Islet of Langerhans (tissue), 1 donor: ENCODE data around the gene THG1L.

Source experiments
- FAIRE-seq: peaks from one replicate; lab custom pipeline; 2011; peaks lifted over from hg19 to GRCh38; lab: Jason Lieb, UNC

Gene THG1L

DNA sequence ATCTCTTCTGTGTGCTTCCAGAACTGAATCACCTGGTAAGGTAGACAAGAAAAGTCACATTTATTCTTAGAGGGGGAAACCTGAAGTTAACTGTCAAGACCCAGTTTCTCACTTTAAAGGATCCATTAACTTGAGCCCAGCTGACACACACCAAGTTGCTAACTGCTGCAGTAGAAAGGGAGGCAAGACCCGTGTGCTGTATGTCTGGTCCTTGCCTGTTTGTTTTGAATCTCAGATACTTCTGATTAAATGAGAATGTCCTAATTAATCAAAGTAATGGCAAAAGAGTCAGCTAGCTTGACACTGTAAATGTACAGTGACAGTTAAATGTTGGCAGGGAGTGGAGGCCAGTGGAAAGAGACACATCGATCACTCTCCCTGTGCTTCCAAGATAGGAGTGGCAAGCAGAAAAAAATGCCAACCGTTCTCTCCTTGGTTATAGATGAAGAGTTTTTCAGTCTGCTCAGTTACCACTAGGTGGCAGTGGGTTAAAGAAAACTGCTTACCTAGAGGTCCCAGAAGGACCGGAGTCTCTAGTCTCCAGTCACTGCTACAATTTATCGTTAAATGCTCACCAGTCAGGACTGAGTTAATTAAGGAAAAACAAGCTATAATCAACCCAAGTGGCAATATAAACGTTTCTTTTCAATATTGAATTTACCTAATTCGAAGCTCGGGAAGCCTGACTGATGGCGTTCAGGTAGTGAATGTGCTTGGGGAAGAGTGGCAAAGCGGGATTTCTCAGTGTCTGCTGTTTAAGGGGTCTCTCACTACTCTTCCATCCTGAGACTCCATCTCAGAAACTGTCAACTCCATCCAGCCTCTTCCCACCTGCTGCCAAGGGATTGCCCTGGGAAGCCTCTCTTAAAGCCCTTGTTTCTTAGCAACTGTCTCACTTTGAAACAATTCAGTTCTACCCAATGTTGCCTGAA, 30.7 kb downstream of the THG1L start:
- peak; percentile 95 for FAIRE-seq

DNA sequence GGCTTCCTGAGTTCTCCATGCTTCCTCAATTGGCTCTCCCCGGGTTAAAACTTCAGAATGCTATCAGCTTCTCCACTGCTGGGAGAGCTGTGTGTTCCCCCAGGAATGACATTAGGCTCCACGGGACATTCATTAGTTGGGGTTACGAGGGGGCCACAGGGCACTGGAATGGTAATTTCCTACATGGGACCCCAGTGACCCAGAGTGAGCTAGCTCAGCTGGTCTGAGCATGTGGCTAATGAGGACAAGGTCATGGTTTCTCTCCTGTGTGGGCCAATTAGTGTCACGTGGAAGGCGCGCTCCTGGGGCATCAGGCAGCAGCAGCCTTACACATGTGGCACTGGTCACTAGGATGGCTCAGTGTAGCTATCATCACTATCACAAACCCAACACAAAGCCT, 33.3 kb downstream of the THG1L start:
- FAIRE-seq = no peak

DNA sequence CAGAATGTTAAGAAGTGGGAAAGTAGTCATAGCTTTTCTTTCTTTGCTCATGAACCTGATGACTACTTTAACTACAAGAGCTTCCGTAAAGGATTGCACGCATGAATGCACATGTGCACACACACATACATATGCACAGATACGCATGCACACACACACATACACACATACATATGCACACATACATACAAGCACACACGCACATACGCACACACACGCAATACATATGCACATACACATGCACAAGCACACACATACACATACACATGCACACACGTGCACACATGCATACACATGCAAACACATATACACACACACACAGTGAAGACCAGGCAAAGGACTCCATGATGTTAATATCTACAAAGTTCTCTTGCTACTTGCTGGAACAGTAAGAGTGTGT, 35.2 kb downstream of the THG1L start:
- FAIRE-seq = no peak

DNA sequence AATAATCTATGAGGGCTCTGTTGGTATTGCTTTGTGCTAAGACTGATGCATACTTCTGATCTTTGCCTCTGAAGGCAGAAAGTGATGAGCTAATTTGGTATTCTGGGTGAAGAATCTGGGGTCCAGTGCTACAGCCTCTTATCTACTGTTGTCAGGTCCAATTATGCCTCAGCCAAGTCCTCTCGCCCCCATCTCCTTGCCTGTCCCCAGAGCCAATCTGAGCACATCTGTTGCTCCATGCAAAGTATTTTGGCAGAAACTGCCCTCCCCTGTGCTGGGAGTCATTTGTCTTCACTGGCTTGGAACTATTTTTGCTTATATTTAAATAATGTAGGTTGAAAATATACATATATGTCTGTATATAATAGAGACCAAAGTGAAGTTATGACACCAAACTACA, 35.7 kb downstream of the THG1L start:
- FAIRE-seq = no peak

DNA sequence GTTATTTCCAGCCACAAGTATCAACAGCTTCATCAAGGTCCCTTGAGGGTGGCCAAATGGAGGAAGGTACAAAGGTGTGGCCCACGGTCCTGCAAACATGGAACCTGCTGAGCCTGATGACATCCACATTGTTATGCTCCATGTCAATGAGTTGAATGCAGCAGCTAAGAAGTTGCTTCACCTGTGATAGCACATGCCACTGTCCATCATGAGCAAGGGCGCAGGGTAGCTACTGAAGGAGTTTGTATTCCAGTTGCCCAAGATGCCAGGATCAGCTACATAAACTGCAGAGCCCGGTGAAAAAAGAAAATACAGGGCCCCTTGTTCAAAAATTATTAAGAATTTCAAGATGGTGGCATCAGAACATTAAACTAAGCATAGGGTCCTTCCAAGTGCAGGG, 36.5 kb downstream of the THG1L start:
- FAIRE-seq = no peak

DNA sequence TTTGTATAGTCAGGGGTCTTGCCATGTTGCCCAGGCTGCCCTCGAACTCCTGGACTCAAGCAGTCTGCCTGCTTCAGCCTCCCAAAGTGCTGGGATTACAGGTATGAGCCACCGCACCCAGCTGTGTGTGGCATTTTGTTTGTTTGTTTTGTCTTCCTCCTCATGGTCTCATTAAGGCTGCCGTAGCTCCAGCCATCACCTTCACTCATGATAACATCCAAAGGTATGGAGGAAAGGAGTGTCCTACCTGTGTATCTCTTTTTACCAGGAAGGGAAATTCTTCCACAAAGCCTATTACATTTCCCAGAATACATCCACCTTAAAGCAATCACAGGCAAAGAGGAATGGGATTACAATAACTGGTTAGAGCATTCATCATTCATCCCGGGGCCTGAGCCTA, 39.4 kb downstream of the THG1L start:
- FAIRE-seq = no peak

DNA sequence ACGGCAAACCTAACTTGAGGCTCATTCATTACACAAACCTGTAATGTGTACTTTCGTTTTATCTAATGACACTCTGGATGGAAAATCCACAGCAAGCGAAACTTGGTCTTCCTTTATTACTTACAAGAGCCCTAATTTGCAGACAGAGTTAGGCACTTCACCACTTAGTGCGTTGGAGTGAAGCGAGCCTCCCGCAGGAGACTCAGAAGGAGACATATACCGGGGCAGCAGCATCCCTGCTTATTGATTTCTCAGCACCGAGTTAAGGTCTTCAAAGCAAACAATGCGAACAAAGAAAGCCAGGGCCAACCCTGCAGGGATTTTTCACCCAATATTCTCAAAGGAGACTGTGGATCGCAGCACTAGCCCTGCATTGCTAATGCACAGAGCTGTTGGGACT, 40.9 kb downstream of the THG1L start:
- FAIRE-seq = no peak

DNA sequence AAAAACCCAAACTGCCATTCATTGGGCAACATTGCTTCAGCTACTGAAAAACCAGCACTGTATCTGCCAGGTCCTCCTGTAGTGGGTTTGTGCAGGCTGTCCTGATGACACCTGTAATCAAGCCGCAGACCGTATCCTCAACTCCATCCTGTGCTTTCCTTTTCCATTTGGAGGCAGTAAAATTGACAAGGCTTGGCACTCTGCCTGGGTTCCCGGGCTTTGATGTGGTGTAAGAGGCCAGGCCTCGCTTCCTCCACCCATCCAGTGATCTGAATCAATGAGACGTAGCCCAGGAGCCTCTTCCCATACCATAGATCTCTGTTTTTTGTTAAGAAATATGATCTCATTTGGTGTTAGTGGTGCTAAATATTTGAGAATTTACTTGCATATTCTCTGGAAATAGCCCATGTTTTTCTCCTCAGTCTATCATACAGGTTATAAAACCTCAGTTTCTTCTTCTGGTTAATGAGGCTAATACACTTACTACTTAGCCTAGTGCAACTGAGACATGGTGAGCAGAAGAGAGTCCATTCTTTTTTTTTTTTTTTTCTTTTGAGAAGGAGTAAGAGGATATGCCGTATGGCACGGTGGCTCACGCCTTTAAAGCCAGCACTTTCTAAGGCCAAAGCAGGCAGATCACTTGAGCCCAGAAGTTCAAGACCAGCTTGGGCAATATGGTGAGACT, 47.0 kb downstream of the THG1L start:
- no peak for FAIRE-seq

DNA sequence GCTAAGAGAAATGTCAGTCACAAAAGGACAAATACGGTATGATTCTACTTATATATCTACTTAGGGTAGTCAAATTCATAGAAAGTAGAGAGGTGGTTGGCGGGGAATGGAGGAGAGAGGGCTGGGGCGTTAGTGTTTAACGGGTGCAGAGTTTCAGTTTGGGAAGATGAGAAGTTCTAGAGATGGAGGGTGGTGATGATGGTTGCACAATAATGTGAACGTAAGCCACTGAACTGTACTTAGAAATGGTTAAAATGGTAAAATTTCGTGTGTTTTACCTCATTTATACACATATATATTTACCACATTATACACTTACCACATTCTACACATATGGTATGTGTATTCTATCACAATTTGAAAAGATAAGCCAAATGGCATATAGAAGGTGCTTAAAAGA, 48.0 kb downstream of the THG1L start:
- FAIRE-seq = no peak

DNA sequence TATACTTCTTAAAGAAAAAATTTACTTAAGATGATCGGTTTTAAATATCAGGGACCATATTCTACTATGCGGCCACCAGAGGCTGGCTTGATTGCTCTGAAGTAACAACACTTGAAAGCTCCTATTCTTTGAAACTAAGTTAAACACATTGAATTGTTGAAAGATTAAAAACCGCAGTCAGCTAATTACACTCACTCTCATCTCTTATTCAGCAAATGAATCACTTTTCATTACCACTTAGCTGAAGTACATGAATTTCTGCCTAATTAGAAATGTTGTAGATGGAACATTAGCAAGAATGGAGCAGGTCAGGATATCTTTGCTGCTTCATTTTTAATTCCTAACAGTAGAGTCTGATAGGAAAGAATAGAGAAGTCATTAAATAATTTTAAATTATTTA, 54.6 kb downstream of the THG1L start:
- peak; percentile 41 for FAIRE-seq
